Panc1 (cell line): ENCODE results near the gene XIRP2. TPM values are rescaled to one million over a fixed set of nuclear protein-coding genes. Genes with fewer than 3 reads are reported as not detected.

Experiments
- ATAC-seq: fragments of 200-7000 bp; cut with Tn5 transposase; 2 replicates; pipeline ENCODE4 v1.9.1; 2020; ENCODE audit warnings: mild to moderate bottlenecking, moderate library complexity
- BruUV-seq: library from RNA; stranded (reverse); fragments of 400-500 nt; replicated peaks from 2 replicates; lab custom pipeline; 2021; lab: Mats Ljungman, UMichigan
- CTCF ChIA-PET: fragments of 300-600 bp; sonication (Branson Sonifier 250); formaldehyde crosslinking; loops from one replicate; lab custom pipeline; 2022; ENCODE audit warnings: antibody characterized with exemption; lab: Charles Lee
- POLR2A ChIA-PET: fragments of 300-600 bp; sonication (Branson Sonifier 250); formaldehyde crosslinking; loops from one replicate; lab custom pipeline; 2022; ENCODE audit warnings: antibody characterized with exemption; lab: Charles Lee
- DNase-seq: peaks from one replicate; pipeline ENCODE4 v3.0.0-alpha.2; 2010; ENCODE audit warnings: low read depth, low spot score
- H3K27ac ChIP-seq: 2 replicates; pipeline ENCODE4 v1.5.1; 2011; ENCODE audit warnings: mild to moderate bottlenecking, low read length, inconsistent platforms
- H3K27me3 ChIP-seq: fragments of 200-500 bp; sonication (Bioruptor generic); 2 replicates; pipeline ENCODE4 v1.6.0; 2014; ENCODE audit warnings: low read length, inconsistent platforms; ENCODE audit not compliant: control insufficient read depth, insufficient read depth
- H3K36me3 ChIP-seq: fragments of 200-500 bp; sonication (Bioruptor generic); 2 replicates; pipeline ENCODE4 v1.5.1; 2014; ENCODE audit warnings: inconsistent platforms, mild to moderate bottlenecking, low read length, moderate library complexity; ENCODE audit not compliant: control insufficient read depth, insufficient read depth
- H3K4me1 ChIP-seq: 2 replicates; pipeline ENCODE4 v1.5.1; 2011; ENCODE audit warnings: inconsistent platforms, mild to moderate bottlenecking, low read length, moderate library complexity; ENCODE audit not compliant: control insufficient read depth, insufficient read depth
- H3K4me3 ChIP-seq, 2 experiments: 2 replicates each; pipeline ENCODE4 v1.5.1; 2011 to 2012; ENCODE audit warnings: low read depth in 2 of 2, low read length in 2 of 2, mild to moderate bottlenecking in 2 of 2, inconsistent platforms in 1 of 2, moderate library complexity in 1 of 2
- H3K9me3 ChIP-seq: fragments of 200-500 bp; sonication (Bioruptor generic); 2 replicates; pipeline ENCODE4 v1.5.1; 2014; ENCODE audit warnings: low read depth, mild to moderate bottlenecking, inconsistent platforms, low read length, moderate library complexity; ENCODE audit not compliant: control insufficient read depth, insufficient read depth
- CTCF ChIP-seq: fragments of 450-650 bp; IDR thresholded peaks from 2 replicates; pipeline ENCODE4 v1.5.1; 2017; ENCODE audit warnings: mild to moderate bottlenecking
- POLR2AphosphoS5 ChIP-seq: IDR thresholded peaks from 2 replicates; pipeline ENCODE4 v1.6.1; 2012; ENCODE audit warnings: mild to moderate bottlenecking, low read depth, low read length, moderate library complexity
- SIN3A ChIP-seq: IDR thresholded peaks from 2 replicates; pipeline ENCODE4 v1.6.1; 2012; ENCODE audit warnings: low read depth, mild to moderate bottlenecking, low read length, moderate library complexity, borderline replicate concordance; ENCODE audit not compliant: insufficient read depth
- TCF7L2 ChIP-seq: IDR thresholded peaks from 2 replicates; pipeline ENCODE4 v1.6.1; 2011; ENCODE audit warnings: mild to moderate bottlenecking, low read depth, low read length, inconsistent platforms
- in situ Hi-C: cut with HindIII; loops from 2 replicates; pipeline ENCODE4 v1.10.0; 2016; ENCODE audit warnings: low sequenced_read_pairs, low pct_unique_long_range_greater_than_20kb
- intact Hi-C: fragments of 100-400 bp; cut with micrococcal nuclease; formaldehyde crosslinking; loops from one replicate; pipeline ENCODE4 v1.10.0; 2022; ENCODE audit not compliant: unreplicated experiment
- total RNA-seq: library from RNA; stranded (reverse); gene quantifications from one replicate; pipeline ENCODE4 v1.2.1, GENCODE V29; 2021; ENCODE audit not compliant: unreplicated experiment
- TF ChIP-seq, protein P1 (sequence below), 2 experiments: IDR thresholded peaks; 2 replicates each; pipeline ENCODE4 v1.6.1; 2011 to 2012; ENCODE audit warnings: low read depth in 2 of 2, control low read depth in 1 of 2, low read length in 1 of 2, mild to moderate bottlenecking in 1 of 2, moderate library complexity in 1 of 2; ENCODE audit not compliant: insufficient read depth in 1 of 2

XIRP2 gene
- total RNA-seq, 1 experiment from 2014 or later = not detected

GRCh38 chr2:166994588-166995336 is 106.5 kb downstream of the XIRP2 start:
- no peak overlapping the region for H3K4me3 ChIP-seq
- H3K27me3 ChIP-seq = no peaks in the 10 kb centered on the region
- ChIA-PET POLR2A (no interaction called here), CTCF (no interaction called here)
- DNase-seq = no peak
- no peak for ATAC-seq
- no peaks in the 10 kb centered on the region for H3K9me3 ChIP-seq
- in situ Hi-C loops = no loop called here
- no peaks in the 10 kb centered on the region for H3K4me1 ChIP-seq
- H3K27ac ChIP-seq = no peak overlapping the region
- TF ChIP-seq SIN3A (no peak), TCF7L2 (no peak), POLR2AphosphoS5 (no peak), CTCF (no peak)
- TF ChIP-seq, protein P1, sequence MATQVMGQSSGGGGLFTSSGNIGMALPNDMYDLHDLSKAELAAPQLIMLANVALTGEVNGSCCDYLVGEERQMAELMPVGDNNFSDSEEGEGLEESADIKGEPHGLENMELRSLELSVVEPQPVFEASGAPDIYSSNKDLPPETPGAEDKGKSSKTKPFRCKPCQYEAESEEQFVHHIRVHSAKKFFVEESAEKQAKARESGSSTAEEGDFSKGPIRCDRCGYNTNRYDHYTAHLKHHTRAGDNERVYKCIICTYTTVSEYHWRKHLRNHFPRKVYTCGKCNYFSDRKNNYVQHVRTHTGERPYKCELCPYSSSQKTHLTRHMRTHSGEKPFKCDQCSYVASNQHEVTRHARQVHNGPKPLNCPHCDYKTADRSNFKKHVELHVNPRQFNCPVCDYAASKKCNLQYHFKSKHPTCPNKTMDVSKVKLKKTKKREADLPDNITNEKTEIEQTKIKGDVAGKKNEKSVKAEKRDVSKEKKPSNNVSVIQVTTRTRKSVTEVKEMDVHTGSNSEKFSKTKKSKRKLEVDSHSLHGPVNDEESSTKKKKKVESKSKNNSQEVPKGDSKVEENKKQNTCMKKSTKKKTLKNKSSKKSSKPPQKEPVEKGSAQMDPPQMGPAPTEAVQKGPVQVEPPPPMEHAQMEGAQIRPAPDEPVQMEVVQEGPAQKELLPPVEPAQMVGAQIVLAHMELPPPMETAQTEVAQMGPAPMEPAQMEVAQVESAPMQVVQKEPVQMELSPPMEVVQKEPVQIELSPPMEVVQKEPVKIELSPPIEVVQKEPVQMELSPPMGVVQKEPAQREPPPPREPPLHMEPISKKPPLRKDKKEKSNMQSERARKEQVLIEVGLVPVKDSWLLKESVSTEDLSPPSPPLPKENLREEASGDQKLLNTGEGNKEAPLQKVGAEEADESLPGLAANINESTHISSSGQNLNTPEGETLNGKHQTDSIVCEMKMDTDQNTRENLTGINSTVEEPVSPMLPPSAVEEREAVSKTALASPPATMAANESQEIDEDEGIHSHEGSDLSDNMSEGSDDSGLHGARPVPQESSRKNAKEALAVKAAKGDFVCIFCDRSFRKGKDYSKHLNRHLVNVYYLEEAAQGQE (IDR thresholded peaks at IDR 0.05; ENCODE audit: insufficient read depth in 1 of 2, low read depth in 2 of 2, low read length in 1 of 2) = no peak
- intact Hi-C loops = no loop called here
- no peaks in the 10 kb centered on the region for H3K36me3 ChIP-seq
- no TSS peak for BruUV-seq

DNA sequence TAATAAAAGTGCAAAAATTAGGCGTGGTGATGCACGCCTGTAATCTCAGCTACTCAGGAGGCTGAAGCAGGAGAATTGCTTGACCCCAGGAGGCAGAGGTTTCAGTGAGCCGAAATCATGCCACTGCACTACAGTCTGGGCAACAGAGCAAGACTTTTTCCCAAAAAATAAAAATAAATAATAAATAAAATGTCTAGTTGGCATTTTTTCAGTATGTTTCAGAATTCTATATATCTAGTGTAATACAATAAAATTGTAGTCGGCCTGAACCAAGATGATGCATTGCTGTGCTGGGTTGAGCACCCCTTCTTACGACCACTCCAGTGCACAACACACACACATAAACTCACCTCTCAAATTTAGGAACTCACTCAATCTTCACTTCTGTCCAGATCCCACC is 108.2 kb downstream of the XIRP2 start:
- no TSS peak for BruUV-seq
- no peaks in the 10 kb centered on the region for H3K27me3 ChIP-seq
- TF ChIP-seq SIN3A = no peak
- TF ChIP-seq POLR2AphosphoS5 = no peak
- TF ChIP-seq, protein P1 (IDR thresholded peaks at IDR 0.05; ENCODE audit: insufficient read depth in 1 of 2, low read depth in 2 of 2, low read length in 1 of 2) = no peak
- TF ChIP-seq TCF7L2 = no peak
- TF ChIP-seq CTCF = no peak
- CTCF ChIA-PET = no interaction called here
- H3K4me3 ChIP-seq = no peak overlapping the region
- H3K27ac ChIP-seq = no peak overlapping the region
- ATAC-seq (no peak), DNase-seq (no peak)
- in situ Hi-C loops = no loop called here
- H3K9me3 ChIP-seq = no peaks in the 10 kb centered on the region
- POLR2A ChIA-PET = no interaction called here
- no peaks in the 10 kb centered on the region for H3K36me3 ChIP-seq
- H3K4me1 ChIP-seq = no peaks in the 10 kb centered on the region
- intact Hi-C loops = no loop called here
